ENCODE results near the gene NLRP14. TPM values are rescaled to one million over a fixed set of nuclear protein-coding genes. Genes with fewer than 3 reads are reported as not detected.
A peak's percentile ranks its signal among the peaks of the same experiment; 100 is the strongest.

The NLRP14 gene
- total and polyA plus RNA-seq, 2 of the 8 experiments (the other 6 are each of a cell fraction or from before 2014, with no cell fraction given), result 0.05 TPM; not detected in 1

DNA sequence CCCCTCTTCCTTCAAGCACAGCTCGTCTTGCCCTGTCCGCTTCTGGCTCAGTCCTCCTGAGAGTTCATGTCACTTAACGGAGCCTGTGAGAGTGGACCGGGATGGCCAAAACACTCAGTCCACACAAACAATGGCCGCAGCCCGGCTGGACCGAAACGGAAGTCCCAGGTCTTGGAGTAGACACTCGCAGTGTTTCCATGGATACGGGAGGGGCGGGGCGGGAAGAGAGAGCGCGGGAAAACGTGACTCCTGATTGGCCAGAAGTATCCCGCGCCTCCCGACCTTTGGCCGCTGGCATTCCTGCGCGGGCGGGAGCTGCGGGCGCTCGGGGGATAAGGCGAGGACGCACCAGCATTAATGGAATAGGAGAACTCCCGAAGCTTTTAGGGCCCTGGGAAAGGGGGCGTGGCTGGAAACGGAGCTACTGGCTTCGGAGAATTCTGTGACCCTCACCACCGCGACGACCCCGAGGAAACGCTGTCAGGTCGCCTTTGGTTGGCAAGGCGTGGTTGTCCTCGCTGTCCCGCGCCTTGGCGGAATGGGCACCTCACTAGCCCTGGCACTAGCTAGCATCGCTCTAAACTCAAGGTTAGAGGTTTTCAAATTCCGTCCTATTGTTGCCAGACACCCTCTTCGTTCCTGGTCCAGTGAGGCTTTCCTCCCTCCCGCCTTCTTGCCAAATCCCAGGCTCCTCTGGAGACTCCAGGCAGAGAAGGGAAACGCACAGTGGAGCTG lies at the start of gene NLRP14, which contains the start of gene ZNF214 (continued):
- TF ChIP-seq SP2 (IDR thresholded peaks at IDR 0.05; ENCODE audit: low read length), result no peak
- no peak for TF ChIP-seq TBP (IDR thresholded peaks at IDR 0.05; ENCODE audit: low read depth, low read length)
- TF ChIP-seq SRF (IDR thresholded peaks at IDR 0.05; ENCODE audit: low read depth, low read length), result no peak
- TF ChIP-seq, protein P1, sequence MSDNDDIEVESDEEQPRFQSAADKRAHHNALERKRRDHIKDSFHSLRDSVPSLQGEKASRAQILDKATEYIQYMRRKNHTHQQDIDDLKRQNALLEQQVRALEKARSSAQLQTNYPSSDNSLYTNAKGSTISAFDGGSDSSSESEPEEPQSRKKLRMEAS (IDR thresholded peaks at IDR 0.05), result peak; percentile 90
- no peak; the same call in 1 of the 2 replicates for TF ChIP-seq JUND (IDR thresholded peaks at IDR 0.05; ENCODE audit: low read length)
- TF ChIP-seq, protein P2, sequence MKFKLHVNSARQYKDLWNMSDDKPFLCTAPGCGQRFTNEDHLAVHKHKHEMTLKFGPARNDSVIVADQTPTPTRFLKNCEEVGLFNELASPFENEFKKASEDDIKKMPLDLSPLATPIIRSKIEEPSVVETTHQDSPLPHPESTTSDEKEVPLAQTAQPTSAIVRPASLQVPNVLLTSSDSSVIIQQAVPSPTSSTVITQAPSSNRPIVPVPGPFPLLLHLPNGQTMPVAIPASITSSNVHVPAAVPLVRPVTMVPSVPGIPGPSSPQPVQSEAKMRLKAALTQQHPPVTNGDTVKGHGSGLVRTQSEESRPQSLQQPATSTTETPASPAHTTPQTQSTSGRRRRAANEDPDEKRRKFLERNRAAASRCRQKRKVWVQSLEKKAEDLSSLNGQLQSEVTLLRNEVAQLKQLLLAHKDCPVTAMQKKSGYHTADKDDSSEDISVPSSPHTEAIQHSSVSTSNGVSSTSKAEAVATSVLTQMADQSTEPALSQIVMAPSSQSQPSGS (IDR thresholded peaks at IDR 0.05; ENCODE audit: low read length), result no peak
- TF ChIP-seq SIX5 (IDR thresholded peaks at IDR 0.05; ENCODE audit: low read depth, low read length), result no peak
- peak; percentile 93 for TF ChIP-seq YY1 (IDR thresholded peaks at IDR 0.05; ENCODE audit: low read depth, low read length)
- no peak for TF ChIP-seq SUZ12 (IDR thresholded peaks at IDR 0.05; ENCODE audit: low read length)
- TF ChIP-seq SAP30 (IDR thresholded peaks at IDR 0.05; ENCODE audit: insufficient read depth, insufficient replicate concordance, low read length), result peak; percentile 85
- no peak for TF ChIP-seq CBX5 (IDR thresholded peaks at IDR 0.05; ENCODE audit: low read depth, low read length)
- peak; percentile 76; the same call in 1 of the 2 replicates for TF ChIP-seq SP1 (IDR thresholded peaks at IDR 0.05; ENCODE audit: low read depth, low read length)
- TF ChIP-seq CEBPB (IDR thresholded peaks at IDR 0.05; ENCODE audit: low read depth, low read length), result no peak
- TF ChIP-seq KDM4A (IDR thresholded peaks at IDR 0.05; ENCODE audit: low read depth, low read length, severe bottlenecking), result peak; percentile 91
- no peak for TF ChIP-seq CHD1 (IDR thresholded peaks at IDR 0.05; ENCODE audit: low read depth, low read length)
- no peak for TF ChIP-seq NANOG (IDR thresholded peaks at IDR 0.05; ENCODE audit: insufficient read depth, low read depth, low read length, poor library complexity, severe bottlenecking)
- no peak for TF ChIP-seq KDM5A (IDR thresholded peaks at IDR 0.05; ENCODE audit: low read length)
- no peak for TF ChIP-seq HDAC6 (IDR thresholded peaks at IDR 0.05; ENCODE audit: low read depth, low read length)
- TF ChIP-seq TAF1 (IDR thresholded peaks at IDR 0.05; ENCODE audit: low read depth, low read length), result peak; percentile 16; the same call in 1 of the 2 replicates
- TF ChIP-seq POU5F1 (IDR thresholded peaks at IDR 0.05; ENCODE audit: low read depth, low read length), result no peak
- TF ChIP-seq JUN (IDR thresholded peaks at IDR 0.05; ENCODE audit: low read depth, low read length), result no peak
- no peak for TF ChIP-seq BACH1 (IDR thresholded peaks at IDR 0.05; ENCODE audit: low read length)
